HG02970 (cell line): ENCODE measurements around the gene AURKAIP1.
A peak's percentile ranks its signal among the peaks of the same experiment; 100 is the strongest.

ENCODE experiments used
- ATAC-seq: cut with Tn5 transposase; IDR thresholded peaks from one replicate; pipeline ENCODE4 v1.9.1; 2021; ENCODE audit warnings: mild to moderate bottlenecking, moderate library complexity, moderate number of reproducible peaks; ENCODE audit not compliant: unreplicated experiment, low FRiP score

The AURKAIP1 gene

DNA sequence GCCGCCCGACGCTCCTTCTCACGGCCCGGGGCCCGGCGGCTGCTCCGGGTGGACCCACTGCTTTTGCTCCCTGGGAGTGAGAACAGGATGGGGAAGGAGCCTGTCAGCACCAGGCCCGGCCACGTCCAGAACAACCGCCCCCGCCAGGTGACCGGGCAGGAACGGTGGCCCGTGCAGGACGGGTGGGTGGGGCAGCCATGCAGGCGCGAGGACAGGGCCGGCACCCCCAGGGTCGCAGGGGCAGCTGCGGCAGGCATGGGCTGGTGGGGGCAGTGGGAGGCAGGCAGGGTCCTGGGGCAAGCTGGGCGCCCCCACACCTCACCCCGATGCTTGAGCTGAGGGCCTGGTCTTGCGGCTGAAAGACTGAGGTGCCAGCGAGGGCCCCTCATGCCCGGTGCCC, 38.6 kb downstream of the AURKAIP1 start:
- ATAC-seq: no peak

DNA sequence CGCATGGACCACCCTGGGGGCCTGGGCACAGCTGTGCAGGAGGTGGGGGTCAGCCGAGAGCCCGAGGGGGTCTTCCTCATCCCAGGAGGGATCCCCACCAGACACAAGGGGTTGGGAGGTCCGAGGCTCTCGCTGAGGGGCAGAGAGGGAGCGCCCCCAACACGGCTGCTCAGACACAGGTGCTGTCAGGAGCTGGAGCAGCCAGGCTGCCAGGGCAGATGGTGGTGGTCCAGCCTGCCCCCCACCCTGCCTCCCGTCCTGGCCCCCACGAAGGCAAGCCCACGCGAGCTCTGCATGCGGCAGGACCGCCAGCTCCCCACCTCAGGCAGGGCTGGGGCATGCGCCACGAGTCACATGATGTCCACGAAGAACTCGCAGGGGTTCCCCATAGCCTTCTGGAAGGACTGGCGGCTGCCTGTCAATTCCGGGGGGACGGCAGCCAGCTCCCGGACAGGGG, 39.2 kb downstream of the AURKAIP1 start:
- ATAC-seq: no peak

DNA sequence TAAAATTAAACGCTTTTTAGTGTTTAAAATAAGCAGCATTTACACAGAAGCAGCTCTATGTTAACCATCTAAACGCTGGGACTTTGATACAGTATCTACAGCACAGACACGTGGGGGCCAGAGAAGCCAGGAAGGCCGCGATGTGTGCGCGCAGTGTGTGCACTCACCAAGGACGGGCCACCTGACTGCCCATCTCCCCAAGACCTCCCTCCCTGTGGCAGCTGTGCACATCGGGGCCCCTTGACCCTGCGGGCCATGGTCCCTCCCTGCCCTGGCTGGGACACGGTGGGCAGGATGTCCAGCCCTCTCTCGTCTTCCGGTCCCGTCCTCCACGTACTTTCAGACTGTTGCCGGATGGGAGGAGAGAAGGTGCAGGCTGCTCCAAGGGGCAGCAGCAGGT, 39.7 kb downstream of the AURKAIP1 start:
- ATAC-seq: no peak

DNA sequence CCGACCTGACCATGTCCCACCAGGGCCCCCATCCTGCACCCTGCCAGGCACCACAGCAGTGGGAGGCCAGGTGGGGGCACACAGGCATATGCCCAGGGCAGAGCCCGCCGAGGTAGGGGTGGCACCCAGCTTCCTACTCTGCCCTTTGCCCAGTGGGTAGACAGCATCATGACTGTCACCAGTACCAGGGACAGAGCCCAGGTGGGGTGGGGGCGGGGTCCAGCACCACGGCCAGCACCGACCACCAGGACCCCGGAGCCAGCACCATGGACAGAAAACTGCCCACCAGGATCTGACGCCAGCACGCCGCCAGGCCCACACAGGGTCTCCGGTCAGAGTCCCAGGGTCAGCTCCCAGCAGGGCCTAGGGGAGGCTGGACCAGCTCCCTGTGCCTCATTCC, 40.2 kb downstream of the AURKAIP1 start:
- ATAC-seq: no peak

DNA sequence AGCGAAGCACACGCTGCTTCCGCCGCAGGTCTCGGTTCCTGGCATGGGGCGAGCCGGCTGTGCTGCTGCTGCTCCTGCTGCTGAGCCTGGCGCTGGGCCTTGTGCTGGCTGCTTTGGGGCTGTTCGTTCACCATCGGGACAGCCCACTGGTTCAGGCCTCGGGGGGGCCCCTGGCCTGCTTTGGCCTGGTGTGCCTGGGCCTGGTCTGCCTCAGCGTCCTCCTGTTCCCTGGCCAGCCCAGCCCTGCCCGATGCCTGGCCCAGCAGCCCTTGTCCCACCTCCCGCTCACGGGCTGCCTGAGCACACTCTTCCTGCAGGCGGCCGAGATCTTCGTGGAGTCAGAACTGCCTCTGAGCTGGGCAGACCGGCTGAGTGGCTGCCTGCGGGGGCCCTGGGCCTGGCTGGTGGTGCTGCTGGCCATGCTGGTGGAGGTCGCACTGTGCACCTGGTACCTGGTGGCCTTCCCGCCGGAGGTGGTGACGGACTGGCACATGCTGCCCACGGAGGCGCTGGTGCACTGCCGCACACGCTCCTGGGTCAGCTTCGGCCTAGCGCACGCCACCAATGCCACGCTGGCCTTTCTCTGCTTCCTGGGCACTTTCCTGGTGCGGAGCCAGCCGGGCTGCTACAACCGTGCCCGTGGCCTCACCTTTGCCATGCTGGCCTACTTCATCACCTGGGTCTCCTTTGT, 41.3 kb downstream of the AURKAIP1 start:
- ATAC-seq: no peak

DNA sequence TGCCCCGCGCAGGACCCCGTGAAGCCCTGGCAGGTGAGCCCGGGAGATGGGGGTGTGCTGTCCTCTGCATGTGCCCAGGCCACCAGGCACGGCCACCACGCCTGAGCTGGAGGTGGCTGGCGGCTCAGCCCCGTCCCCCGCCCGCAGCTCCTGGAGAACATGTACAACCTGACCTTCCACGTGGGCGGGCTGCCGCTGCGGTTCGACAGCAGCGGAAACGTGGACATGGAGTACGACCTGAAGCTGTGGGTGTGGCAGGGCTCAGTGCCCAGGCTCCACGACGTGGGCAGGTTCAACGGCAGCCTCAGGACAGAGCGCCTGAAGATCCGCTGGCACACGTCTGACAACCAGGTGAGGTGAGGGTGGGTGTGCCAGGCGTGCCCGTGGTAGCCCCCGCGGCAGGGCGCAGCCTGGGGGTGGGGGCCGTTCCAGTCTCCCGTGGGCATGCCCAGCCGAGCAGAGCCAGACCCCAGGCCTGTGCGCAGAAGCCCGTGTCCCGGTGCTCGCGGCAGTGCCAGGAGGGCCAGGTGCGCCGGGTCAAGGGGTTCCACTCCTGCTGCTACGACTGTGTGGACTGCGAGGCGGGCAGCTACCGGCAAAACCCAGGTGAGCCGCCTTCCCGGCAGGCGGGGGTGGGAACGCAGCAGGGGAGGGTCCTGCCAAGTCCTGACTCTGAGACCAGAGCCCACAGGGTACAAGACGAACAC, 42.1 kb downstream of the AURKAIP1 start:
- no peak for ATAC-seq

DNA sequence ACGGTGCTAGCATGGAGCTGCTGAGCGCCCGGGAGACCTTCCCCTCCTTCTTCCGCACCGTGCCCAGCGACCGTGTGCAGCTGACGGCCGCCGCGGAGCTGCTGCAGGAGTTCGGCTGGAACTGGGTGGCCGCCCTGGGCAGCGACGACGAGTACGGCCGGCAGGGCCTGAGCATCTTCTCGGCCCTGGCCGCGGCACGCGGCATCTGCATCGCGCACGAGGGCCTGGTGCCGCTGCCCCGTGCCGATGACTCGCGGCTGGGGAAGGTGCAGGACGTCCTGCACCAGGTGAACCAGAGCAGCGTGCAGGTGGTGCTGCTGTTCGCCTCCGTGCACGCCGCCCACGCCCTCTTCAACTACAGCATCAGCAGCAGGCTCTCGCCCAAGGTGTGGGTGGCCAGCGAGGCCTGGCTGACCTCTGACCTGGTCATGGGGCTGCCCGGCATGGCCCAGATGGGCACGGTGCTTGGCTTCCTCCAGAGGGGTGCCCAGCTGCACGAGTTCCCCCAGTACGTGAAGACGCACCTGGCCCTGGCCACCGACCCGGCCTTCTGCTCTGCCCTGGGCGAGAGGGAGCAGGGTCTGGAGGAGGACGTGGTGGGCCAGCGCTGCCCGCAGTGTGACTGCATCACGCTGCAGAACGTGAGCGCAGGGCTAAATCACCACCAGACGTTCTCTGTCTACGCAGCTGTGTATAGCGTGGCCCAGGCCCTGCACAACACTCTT, 42.8 kb downstream of the AURKAIP1 start:
- no peak for ATAC-seq

DNA sequence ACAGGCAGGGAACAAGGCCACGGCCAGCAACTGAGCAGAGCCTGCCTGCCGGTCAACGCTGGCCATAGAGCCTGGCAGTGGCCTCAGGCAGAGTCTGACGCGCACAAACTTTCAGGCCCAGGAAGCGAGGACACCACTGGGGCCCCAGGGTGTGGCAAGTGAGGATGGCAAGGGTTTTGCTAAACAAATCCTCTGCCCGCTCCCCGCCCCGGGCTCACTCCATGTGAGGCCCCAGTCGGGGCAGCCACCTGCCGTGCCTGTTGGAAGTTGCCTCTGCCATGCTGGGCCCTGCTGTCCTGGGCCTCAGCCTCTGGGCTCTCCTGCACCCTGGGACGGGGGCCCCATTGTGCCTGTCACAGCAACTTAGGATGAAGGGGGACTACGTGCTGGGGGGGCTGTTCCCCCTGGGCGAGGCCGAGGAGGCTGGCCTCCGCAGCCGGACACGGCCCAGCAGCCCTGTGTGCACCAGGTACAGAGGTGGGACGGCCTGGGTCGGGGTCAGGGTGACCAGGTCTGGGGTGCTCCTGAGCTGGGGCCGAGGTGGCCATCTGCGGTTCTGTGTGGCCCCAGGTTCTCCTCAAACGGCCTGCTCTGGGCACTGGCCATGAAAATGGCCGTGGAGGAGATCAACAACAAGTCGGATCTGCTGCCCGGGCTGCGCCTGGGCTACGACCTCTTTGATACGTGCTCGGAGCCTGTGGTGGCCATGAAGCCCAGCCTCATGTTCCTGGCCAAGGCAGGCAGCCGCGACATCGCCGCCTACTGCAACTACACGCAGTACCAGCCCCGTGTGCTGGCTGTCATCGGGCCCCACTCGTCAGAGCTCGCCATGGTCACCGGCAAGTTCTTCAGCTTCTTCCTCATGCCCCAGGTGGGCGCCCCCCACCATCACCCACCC, 43.7 kb downstream of the AURKAIP1 start, which contains the start of gene TAS1R3:
TSS of gene TAS1R3 (plus strand) at position 213 of the 898 bp plus-strand sequence. CDS start at position 279, 66 bp downstream.
- ATAC-seq: no peak

DNA sequence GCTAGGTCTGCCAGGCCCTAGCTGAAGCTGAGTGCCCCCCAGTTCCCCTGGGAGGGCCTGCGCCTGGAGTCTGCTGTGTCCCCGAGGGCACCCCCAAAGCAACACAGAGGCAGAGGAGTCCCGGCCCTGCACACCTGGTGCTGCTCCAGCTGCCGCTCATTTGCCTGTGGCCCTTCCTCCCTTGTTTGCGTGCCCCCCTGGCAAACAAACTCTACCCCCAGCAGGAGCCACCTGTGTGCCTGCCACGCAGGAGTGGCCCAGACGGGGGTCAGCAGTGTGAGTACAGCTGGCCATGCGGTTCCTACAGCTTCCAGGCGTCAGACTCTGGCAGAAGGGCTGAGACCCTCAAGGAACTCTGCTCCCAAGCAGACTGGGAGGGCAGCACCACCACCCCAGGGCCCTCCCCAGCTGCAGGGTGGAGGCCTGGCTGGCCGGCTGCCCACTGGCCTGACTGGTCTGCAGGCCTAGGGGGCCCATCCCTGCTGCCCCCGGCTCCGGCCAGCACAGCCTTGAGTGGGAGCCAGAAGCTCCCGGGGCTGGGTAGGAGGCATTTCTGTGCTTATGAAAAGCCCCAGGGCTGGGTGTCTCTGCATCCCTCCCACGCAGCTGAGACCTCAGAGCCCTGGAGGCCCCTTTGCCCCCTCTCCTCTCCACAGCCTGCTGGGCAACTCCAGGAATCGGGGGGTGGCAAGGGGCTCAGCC, 44.5 kb downstream of the AURKAIP1 start:
- no peak for ATAC-seq

DNA sequence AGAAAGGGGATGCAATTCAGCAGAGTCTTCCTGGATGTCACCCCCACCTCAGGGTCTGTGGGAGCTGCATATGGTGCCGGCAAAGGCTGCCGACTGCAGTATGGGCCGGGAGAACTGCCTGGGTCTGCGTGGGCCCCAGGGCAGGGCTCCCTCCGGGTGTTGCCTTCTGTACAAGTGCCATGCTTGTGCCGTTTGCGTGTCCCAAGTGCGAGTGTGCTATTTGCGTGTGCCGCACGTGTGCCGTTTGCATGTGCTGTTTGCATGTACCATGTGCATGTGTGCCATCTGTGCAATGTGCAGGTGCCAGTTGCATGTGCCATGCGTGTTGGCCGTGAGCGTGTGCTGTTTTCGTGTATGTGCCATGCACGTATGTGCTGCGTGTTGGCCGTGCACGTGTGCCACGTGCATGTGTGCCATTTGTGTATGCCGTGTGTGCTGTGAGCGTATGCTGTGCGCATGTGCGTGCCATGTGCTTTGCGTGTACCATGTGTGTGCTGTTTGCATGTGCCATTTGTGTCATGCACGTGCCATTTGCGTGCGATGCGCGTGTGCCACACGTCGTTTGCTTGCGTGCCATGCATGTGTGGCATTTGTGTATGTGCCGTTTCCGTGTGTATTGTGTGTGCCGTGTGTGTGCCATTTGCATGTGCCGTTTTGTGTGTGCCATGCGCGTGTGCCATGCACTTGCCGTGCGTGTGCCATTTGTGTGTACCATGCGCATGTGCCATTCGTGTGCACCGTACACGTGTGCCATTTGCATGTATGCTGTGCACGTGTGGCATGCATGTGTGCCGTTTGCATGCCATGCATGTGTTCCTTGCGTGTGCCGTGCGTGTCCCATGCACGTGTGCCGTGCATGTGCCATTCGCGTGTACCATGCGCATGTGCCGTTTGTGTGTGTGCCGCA, 45.5 kb downstream of the AURKAIP1 start:
- ATAC-seq: no peak

DNA sequence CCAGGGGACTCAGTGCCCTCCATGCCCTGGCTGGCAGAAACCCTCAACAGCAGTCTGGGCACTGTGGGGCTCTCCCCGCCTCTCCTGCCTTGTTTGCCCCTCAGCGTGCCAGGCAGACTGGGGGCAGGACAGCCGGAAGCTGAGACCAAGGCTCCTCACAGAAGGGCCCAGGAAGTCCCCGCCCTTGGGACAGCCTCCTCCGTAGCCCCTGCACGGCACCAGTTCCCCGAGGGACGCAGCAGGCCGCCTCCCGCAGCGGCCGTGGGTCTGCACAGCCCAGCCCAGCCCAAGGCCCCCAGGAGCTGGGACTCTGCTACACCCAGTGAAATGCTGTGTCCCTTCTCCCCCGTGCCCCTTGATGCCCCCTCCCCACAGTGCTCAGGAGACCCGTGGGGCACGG, 46.8 kb downstream of the AURKAIP1 start:
- ATAC-seq: no peak

DNA sequence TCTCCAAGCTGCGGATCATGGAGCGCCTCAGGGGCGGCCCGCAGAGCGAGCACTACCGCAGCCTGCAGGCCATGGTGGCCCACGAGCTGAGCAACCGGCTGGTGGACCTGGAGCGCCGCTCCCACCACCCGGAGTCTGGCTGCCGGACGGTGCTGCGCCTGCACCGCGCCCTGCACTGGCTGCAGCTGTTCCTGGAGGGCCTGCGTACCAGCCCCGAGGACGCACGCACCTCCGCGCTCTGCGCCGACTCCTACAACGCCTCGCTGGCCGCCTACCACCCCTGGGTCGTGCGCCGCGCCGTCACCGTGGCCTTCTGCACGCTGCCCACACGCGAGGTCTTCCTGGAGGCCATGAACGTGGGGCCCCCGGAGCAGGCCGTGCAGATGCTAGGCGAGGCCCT, 47.7 kb downstream of the AURKAIP1 start:
- no peak for ATAC-seq

DNA sequence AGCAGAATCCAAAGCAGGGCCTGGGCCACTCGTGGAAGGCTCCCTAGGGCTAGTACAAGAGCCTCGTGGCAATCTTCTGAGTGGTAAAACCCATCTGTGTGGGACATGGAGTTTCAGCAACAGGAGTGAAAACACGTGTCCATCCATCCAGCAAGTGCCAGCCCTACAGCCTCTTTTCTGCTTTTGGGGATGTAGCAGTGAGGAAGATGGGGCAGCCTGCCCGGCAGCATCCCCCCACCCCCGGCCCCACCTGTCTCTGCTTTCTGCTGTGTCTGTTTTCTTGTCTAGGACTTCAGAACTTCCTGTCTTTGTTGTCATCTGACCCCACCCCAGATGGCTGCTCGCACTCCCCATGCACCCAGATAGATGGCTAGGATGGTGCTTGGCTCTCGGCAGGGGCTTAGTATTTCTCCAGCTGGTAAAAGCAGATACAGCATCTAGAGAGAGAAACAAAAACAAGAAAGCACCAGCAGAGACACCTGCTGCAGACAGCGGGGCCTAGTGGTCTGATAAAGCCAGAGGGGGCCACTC, 48.9 kb downstream of the AURKAIP1 start:
- ATAC-seq: no peak

DNA sequence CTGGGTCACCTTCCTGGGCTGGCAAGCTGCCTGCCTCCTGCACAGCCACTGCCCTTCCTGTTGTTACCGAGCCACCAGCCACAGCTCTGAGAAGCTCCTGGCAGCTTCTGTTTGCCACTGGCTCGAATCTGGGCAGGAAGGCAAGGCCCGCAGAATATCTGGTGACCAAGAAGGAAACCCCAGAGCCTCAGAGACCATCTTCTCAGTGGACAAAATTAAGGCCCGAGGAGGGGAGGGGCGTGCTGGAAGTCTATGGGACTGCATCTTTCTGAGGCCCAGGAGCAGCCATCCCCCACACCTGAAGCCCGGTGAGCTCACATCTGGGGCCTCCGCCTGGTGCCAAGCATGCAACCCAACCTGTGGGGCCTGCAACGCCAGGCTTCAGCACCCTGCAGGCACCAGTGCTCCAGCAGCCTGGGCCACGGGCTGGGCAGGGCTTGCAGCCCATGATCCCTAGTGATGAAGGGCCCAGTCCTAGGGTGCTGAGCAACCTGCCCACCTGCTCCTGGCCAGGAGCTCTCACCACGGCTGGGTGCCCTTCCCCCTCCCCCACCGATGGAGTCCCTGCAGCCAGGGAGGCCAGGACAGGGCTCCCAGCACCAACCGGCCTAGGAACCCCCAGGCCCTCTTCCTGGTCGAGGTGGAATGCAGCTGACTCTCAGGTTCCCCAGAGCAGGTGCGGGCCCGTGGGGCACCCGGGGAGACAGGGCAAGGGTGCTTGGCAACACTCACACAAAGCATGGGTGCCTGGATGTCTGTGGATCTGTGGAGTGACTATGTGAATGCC, 49.5 kb downstream of the AURKAIP1 start:
- ATAC-seq: no peak

DNA sequence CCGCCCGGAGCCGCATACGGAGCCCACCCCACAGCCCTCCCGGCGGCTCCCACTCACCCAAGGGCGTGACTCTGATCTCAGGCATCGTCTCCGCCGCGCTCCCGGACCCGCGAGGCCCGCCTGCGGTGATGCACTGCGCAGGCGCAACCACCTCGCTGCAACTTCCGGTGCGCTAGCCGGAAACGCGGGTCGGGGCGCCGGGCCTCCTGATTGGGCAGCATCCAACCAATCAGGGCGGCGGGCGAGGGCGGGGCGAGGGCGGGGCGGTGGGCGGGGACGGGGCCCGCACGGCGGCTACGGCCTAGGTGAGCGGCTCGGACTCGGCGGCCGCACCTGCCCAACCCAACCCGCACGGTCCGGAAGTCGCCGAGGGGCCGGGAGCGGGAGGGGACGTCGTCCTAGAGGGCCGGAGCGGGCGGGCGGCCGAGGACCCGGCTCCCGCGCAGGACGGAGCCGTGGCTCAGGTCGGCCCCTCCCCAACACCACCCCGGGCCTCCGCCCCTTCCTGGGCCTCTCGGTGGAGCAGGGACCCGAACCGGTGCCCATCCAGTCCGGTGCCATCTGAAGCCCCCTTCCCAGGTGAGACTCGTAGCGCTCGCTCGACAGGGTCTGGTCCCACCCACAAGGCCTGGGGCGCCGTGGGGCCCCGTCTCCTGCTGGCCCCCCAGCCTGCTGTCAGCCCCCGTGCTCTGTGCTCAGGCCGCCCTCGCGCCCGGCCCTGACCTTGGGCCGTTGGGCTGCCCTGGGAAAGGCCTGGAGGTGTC, 50.3 kb downstream of the AURKAIP1 start, which contains the start of the genes CPTP and INTS11:
TSS of gene CPTP (plus strand) at position 279 of the 764 bp plus-strand sequence. CDS start 2,109 bp downstream, outside the sequence.
TSS of gene INTS11 (minus strand) at position 137 of the 764 bp plus-strand sequence. CDS start at position 85, 52 bp downstream.
- peak; percentile 79 for ATAC-seq

DNA sequence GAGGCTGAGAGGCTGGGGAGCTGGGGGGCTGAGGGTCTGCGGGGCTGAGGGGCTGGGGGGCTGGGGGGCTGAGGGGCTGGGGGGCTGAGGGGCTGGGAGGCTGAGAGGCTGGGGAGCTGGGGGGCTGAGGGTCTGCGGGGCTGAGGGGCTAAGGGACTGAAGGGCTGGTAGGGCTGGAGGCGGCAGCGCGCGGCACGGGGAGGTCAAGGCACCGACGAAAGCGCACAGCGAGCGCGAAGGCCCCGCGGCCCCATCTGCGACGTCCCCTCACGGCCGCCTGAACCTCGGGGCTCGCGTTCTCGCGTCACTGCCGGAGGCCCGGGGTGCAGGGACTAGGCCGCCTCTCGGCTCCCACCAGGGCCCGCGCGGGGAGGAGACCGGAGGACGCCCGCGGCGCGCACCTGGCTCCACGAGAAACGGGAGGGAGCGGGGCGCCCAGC, 50.9 kb downstream of the AURKAIP1 start:
- peak; percentile 20 for ATAC-seq
